Lower leg skin (tissue), 3 donors: ENCODE results near the gene PSMD8.

Experiments
- POLR2A ChIP-seq, 2 donors: fragments of 450-650 bp; IDR thresholded peaks; one replicate each; pipeline ENCODE4 v1.6.1; 2016 to 2017; ENCODE audit warnings: antibody characterized with exemption in 2 of 2, mild to moderate bottlenecking in 1 of 2, moderate library complexity in 1 of 2
- TF ChIP-seq, protein P1 (sequence below), 3 donors: fragments of 450-650 bp; IDR thresholded peaks; one replicate each; pipeline ENCODE4 v1.5.1; 2016; ENCODE audit warnings: antibody characterized with exemption in 3 of 3, mild to moderate bottlenecking in 3 of 3, moderate library complexity in 2 of 3

DNA sequence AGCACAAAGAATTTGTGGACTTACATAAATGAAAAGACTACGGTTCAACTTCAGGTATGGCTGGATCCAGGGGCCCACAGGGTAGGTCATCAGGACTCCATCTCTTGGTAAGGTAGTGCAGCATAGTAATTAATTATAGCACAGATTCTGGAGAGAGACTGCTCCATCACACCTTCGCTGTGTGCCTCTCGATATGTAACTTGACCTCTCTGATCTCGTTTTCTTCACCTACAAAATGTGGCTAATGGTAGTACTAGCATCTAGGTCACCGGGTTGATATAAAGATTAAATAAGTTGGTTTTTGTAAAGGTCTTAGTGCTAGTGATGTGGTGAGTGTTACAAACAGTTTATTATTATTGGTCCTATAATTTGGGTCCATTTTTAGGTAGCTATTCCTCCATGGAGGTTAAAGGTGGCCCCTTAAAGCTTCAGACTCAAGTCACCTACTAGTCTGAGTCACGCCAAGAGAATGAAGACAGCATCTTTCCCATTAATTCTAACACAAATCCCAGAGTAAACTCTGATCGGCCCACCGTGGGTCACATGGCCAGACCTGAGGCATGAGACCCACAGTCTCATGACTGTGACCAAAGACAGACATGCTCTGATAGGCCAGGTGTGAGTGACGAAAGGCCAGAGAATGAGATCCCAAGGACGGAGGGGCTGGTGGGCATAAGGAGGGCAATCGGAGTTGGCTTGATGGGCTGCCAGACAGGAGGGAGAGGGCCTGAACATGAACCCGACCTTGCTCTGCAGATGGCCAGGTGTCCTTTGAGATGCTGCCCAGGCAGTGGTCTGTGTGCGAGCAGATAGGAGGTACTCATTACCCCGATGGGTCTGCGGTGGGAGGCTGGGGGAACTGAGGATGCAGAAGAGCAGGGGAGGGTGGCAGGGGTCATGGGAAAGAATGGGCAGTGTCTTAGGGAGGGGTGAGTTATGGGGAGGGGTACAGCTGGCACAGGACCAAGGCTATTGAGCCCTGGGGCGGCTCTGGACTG, 18.3 kb upstream of the PSMD8 start:
- TF ChIP-seq, protein P1, sequence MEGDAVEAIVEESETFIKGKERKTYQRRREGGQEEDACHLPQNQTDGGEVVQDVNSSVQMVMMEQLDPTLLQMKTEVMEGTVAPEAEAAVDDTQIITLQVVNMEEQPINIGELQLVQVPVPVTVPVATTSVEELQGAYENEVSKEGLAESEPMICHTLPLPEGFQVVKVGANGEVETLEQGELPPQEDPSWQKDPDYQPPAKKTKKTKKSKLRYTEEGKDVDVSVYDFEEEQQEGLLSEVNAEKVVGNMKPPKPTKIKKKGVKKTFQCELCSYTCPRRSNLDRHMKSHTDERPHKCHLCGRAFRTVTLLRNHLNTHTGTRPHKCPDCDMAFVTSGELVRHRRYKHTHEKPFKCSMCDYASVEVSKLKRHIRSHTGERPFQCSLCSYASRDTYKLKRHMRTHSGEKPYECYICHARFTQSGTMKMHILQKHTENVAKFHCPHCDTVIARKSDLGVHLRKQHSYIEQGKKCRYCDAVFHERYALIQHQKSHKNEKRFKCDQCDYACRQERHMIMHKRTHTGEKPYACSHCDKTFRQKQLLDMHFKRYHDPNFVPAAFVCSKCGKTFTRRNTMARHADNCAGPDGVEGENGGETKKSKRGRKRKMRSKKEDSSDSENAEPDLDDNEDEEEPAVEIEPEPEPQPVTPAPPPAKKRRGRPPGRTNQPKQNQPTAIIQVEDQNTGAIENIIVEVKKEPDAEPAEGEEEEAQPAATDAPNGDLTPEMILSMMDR (IDR thresholded peaks at IDR 0.05): no peak
- no peak for TF ChIP-seq POLR2A (IDR thresholded peaks at IDR 0.05)
